Fibroblast of lung (primary cell): ENCODE data around the gene ZNF14. TPM values are rescaled to one million over a fixed set of nuclear protein-coding genes. Genes with fewer than 3 reads are reported as not detected.
"Not testable (repeated sequence)": the region's sequence is repeated elsewhere in the genome, so short reads cannot be mapped to it uniquely, and the experiment has no call there.

Source experiments
- DNase-seq, 2 donors: peaks; one replicate each; pipeline versions ENCODE4 v3.0.0 to v3.0.0-alpha.2; 2010; ENCODE audit warnings: low read depth in 2 of 2
- H2AFZ ChIP-seq: 2 replicates; pipeline ENCODE4 v1.5.1; 2012; ENCODE audit warnings: low read length, control low read depth, inconsistent platforms
- H3K27ac ChIP-seq: 2 replicates; pipeline ENCODE4 v1.5.1; 2011; ENCODE audit warnings: low read length, control low read depth; ENCODE audit not compliant: insufficient read depth
- H3K27me3 ChIP-seq: 2 replicates; pipeline ENCODE4 v1.5.1; 2011; ENCODE audit warnings: mild to moderate bottlenecking, low read length; ENCODE audit not compliant: control insufficient read depth, insufficient read depth
- H3K36me3 ChIP-seq: 2 replicates; pipeline ENCODE4 v1.5.1; 2011; ENCODE audit warnings: low read length; ENCODE audit not compliant: control insufficient read depth, insufficient read depth
- H3K4me1 ChIP-seq: 2 replicates; pipeline ENCODE4 v1.5.1; 2011; ENCODE audit warnings: low read length; ENCODE audit not compliant: control insufficient read depth, insufficient read depth; ENCODE audit errors: extremely low read depth
- H3K4me2 ChIP-seq: 2 replicates; pipeline ENCODE4 v1.5.1; 2011; ENCODE audit warnings: low read length, control low read depth; ENCODE audit not compliant: insufficient read depth; ENCODE audit errors: extremely low read depth
- H3K4me3 ChIP-seq, 4 experiments: fragments of 200-600 bp in 1 of 4; sonication (generic) in 1 of 4; replicated peaks in 1 of 4; 2 replicates each; pipeline ENCODE4 v1.5.1; 2011 to 2016; ENCODE audit warnings: low read length in 4 of 4, low read depth in 3 of 4, mild to moderate bottlenecking in 3 of 4, control low read depth in 2 of 4, inconsistent platforms in 1 of 4, mixed read lengths in 1 of 4; ENCODE audit not compliant: insufficient read depth in 1 of 4; ENCODE audit errors: control extremely low read depth in 1 of 4
- H3K79me2 ChIP-seq: 2 replicates; pipeline ENCODE4 v1.5.1; 2012; ENCODE audit warnings: mild to moderate bottlenecking, low read length, inconsistent platforms; ENCODE audit not compliant: control insufficient read depth, insufficient read depth
- H3K9ac ChIP-seq: 2 replicates; pipeline ENCODE4 v1.5.1; 2011; ENCODE audit warnings: mild to moderate bottlenecking, low read length, control low read depth; ENCODE audit not compliant: insufficient read depth
- H3K9me3 ChIP-seq: 2 replicates; pipeline ENCODE4 v1.5.1; 2012; ENCODE audit warnings: low read depth, low read length; ENCODE audit not compliant: control insufficient read depth, insufficient read depth
- H4K20me1 ChIP-seq: 2 replicates; pipeline ENCODE4 v1.5.1; 2011; ENCODE audit warnings: low read length; ENCODE audit not compliant: control insufficient read depth, insufficient read depth; ENCODE audit errors: extremely low read depth
- CTCF ChIP-seq, 2 donors: IDR thresholded peaks in 1 of 2; conservative IDR thresholded peaks in 1 of 2; 1 replicate in 1 of 2; 2 replicates in 1 of 2; pipeline ENCODE4 v1.5.1; 2011 to 2012; ENCODE audit warnings: low read length in 2 of 2, control low read depth in 1 of 2, inconsistent platforms in 1 of 2, low read depth in 1 of 2, mild to moderate bottlenecking in 1 of 2
- EZH2 ChIP-seq: IDR thresholded peaks from 2 replicates; pipeline ENCODE4 v1.5.1; 2012; ENCODE audit warnings: low read length, control low read depth, mild to moderate bottlenecking; ENCODE audit errors: missing control alignments
- polyA plus RNA-seq, 2 donors: library from polyadenylated mRNA; depleted of rRNA in 1 of 2; stranded (reverse) in 1 of 2; unstranded in 1 of 2; fragments of >200 nt; gene quantifications; 2 replicates each; pipeline ENCODE4 v1.2.1, GENCODE V29; 2011 to 2012; ENCODE audit warnings: missing spikeins in 1 of 2
- total RNA-seq: library from RNA; depleted of rRNA; stranded (reverse); fragments of >200 nt; gene quantifications from 2 replicates; pipeline ENCODE4 v1.2.1, GENCODE V29; 2014

Gene ZNF14
- total and polyA plus RNA-seq, 2 donors (not counting 1 experiment from before 2014, with no cell fraction given) = 3.7 to 7.9 TPM

- no peak overlapping the region for H2AFZ ChIP-seq
- H3K4me1 ChIP-seq = no peaks in the 10 kb centered on the region
- no peaks in the 10 kb centered on the region for H3K79me2 ChIP-seq
- TF ChIP-seq CTCF (conservative IDR thresholded peaks at IDR 0.05 in 1 of 2, IDR thresholded peaks at IDR 0.05 in 1 of 2; ENCODE audit: low read depth in 1 of 2, low read length in 2 of 2) (no peak), EZH2 (no peak)
- H3K36me3 ChIP-seq = no peaks in the 10 kb centered on the region
- no peaks in the 10 kb centered on the region for H3K9me3 ChIP-seq
- no peak overlapping the region for H3K9ac ChIP-seq
- no peak overlapping the region for H3K4me3 ChIP-seq
- no peaks in the 10 kb centered on the region for H3K27me3 ChIP-seq
- no peak overlapping the region for H3K4me2 ChIP-seq
- no peak overlapping the region for H3K27ac ChIP-seq
- H4K20me1 ChIP-seq = no peaks in the 10 kb centered on the region
- DNase-seq = no peak
Observed at GRCh38 chr19:19745496-19746285, 12.8 kb upstream of the ZNF14 start.

- no peaks in the 10 kb centered on the region for H3K36me3 ChIP-seq
- H3K9ac ChIP-seq = no peak overlapping the region
- TF ChIP-seq EZH2 = no peak
- TF ChIP-seq CTCF (conservative IDR thresholded peaks at IDR 0.05 in 1 of 2, IDR thresholded peaks at IDR 0.05 in 1 of 2; ENCODE audit: low read depth in 1 of 2, low read length in 2 of 2) = no peak
- no peaks in the 10 kb centered on the region for H3K9me3 ChIP-seq
- DNase-seq = no peak
- H3K79me2 ChIP-seq = no peaks in the 10 kb centered on the region
- no peak overlapping the region for H3K4me3 ChIP-seq
- no peaks in the 10 kb centered on the region for H3K4me1 ChIP-seq
- no peak overlapping the region for H3K27ac ChIP-seq
- H4K20me1 ChIP-seq = no peaks in the 10 kb centered on the region
- H3K27me3 ChIP-seq = no peaks in the 10 kb centered on the region
- H3K4me2 ChIP-seq = no peak overlapping the region
- H2AFZ ChIP-seq = no peak overlapping the region
Observed at GRCh38 chr19:19744641-19745040, 11.7 kb upstream of the ZNF14 start.

GRCh38 chr19:19743921-19744320 lies 11.0 kb upstream of the ZNF14 start:
- H3K9me3 ChIP-seq, H3K4me1 ChIP-seq, H3K4me3 ChIP-seq, H2AFZ ChIP-seq, H3K36me3 ChIP-seq, H3K9ac ChIP-seq, H3K4me2 ChIP-seq, H3K79me2 ChIP-seq, H4K20me1 ChIP-seq, H3K27me3 ChIP-seq, H3K27ac ChIP-seq, DNase-seq: not testable (repeated sequence)
